GM10266 (cell line): ENCODE measurements around the gene TRMT10A.

Experiments used
- DNase-seq: peaks from one replicate; pipeline ENCODE4 v3.0.0; 2012; ENCODE audit errors: extremely low spot score
- CTCF ChIP-seq: IDR thresholded peaks from 2 replicates; pipeline ENCODE4 v1.5.1; 2012; ENCODE audit warnings: mild to moderate bottlenecking, low read depth; ENCODE audit not compliant: control insufficient read depth, insufficient read depth; ENCODE audit errors: missing control alignments

TRMT10A gene

GRCh38 chr4:99529228-99529627 is 34.6 kb downstream of the TRMT10A start:
- TF ChIP-seq CTCF, result no peak
- no peak for DNase-seq

GRCh38 chr4:99518601-99519295 is 45.1 kb downstream of the TRMT10A start:
- no peak for TF ChIP-seq CTCF

GRCh38 chr4:99510721-99511120 is 53.1 kb downstream of the TRMT10A start, which contains the start of gene C4orf17:
C4orf17 (plus strand) TSS chr4:99511021; CDS start chr4:99513082, 2,061 bp downstream.
- TF ChIP-seq CTCF, result no peak
- no peak for DNase-seq

More at GRCh38 chr4:99518601-99519295, 45.1 kb downstream of the TRMT10A start:
- DNase-seq, result no peak

- no peak for TF ChIP-seq CTCF
- DNase-seq, result no peak
These were observed 56.1 kb downstream of the TRMT10A start for GRCh38 chr4:99507762-99508161.

- TF ChIP-seq CTCF, result no peak
- DNase-seq, result no peak
These were observed 56.5 kb downstream of the TRMT10A start for GRCh38 chr4:99507349-99507748.

- DNase-seq, result no peak
These were observed 57.1 kb downstream of the TRMT10A start for GRCh38 chr4:99506781-99507180.

More at GRCh38 chr4:99506781-99507180, 57.1 kb downstream of the TRMT10A start:
- TF ChIP-seq CTCF, result no peak
